ENCODE data around the gene GKN1.

Gene GKN1

GRCh38 chr2:69020496-69021426 is 46.3 kb downstream of the GKN1 start:
- Mint-ChIP-seq H3K27me3 (peaks cover 38 to 40% of the 10 kb centered on the region in 2 donors), H3K36me3 (ENCODE audit: insufficient read depth) (no peaks in the 10 kb centered on the region), H3K27ac (no peak overlapping the region), H3K4me3 (no peak overlapping the region), H3K9me3 (no peaks in the 10 kb centered on the region), H3K4me1 (ENCODE audit: low read depth in 2 of 2) (no peaks in the 10 kb centered on the region)
- ATAC-seq (replicated peaks) (no peak), DNase-seq (no peak)

GRCh38 chr2:69021727-69022126 is 47.3 kb downstream of the GKN1 start:
- Mint-ChIP-seq H3K36me3 (ENCODE audit: insufficient read depth) (no peaks in the 10 kb centered on the region), H3K27ac (no peak overlapping the region), H3K4me1 (ENCODE audit: low read depth in 2 of 2) (no peaks in the 10 kb centered on the region), H3K27me3 (peaks cover 41 to 45% of the 10 kb centered on the region in 2 donors), H3K4me3 (no peak overlapping the region), H3K9me3 (no peaks in the 10 kb centered on the region)
- ATAC-seq (replicated peaks) (no peak), DNase-seq (no peak)

- ATAC-seq (replicated peaks) (no peak), DNase-seq (no peak)
Measured at GRCh38 chr2:69022548-69022947, 48.1 kb downstream of the GKN1 start.

GRCh38 chr2:69023236-69023635 is 48.8 kb downstream of the GKN1 start:
- no peaks in the 10 kb centered on the region for H3K4me1 Mint-ChIP-seq (ENCODE audit: low read depth in 2 of 2)
- no peak overlapping the region for H3K27ac Mint-ChIP-seq
- DNase-seq: no peak
- no peaks in the 10 kb centered on the region for H3K36me3 Mint-ChIP-seq (ENCODE audit: insufficient read depth)
- no peaks in the 10 kb centered on the region for H3K9me3 Mint-ChIP-seq
- no peak overlapping the region for H3K4me3 Mint-ChIP-seq
- peaks cover 31 to 35% of the 10 kb centered on the region in 2 donors for H3K27me3 Mint-ChIP-seq
- ATAC-seq (replicated peaks): no peak

More at GRCh38 chr2:69022548-69022947, 48.1 kb downstream of the GKN1 start:
- no peak overlapping the region for H3K4me3 Mint-ChIP-seq
- H3K27ac Mint-ChIP-seq: no peak overlapping the region
- no peaks in the 10 kb centered on the region for H3K9me3 Mint-ChIP-seq
- H3K36me3 Mint-ChIP-seq (ENCODE audit: insufficient read depth): no peaks in the 10 kb centered on the region
- H3K4me1 Mint-ChIP-seq (ENCODE audit: low read depth in 2 of 2): no peaks in the 10 kb centered on the region
- peaks cover 38 to 42% of the 10 kb centered on the region in 2 donors for H3K27me3 Mint-ChIP-seq

GRCh38 chr2:69026026-69026425 is 51.6 kb downstream of the GKN1 start:
- Mint-ChIP-seq H3K36me3 (ENCODE audit: insufficient read depth) (no peaks in the 10 kb centered on the region), H3K27ac (no peak overlapping the region), H3K4me1 (ENCODE audit: low read depth in 2 of 2) (no peaks in the 10 kb centered on the region), H3K27me3 (peaks cover 16 to 17% of the 10 kb centered on the region in 2 donors), H3K4me3 (no peak overlapping the region), H3K9me3 (no peaks in the 10 kb centered on the region)
- ATAC-seq (replicated peaks) (no peak), DNase-seq (no peak)

- H3K9me3 Mint-ChIP-seq: no peaks in the 10 kb centered on the region
- no peak overlapping the region for H3K4me3 Mint-ChIP-seq
- peaks cover 14 to 17% of the 10 kb centered on the region in 2 donors for H3K27me3 Mint-ChIP-seq
- ATAC-seq (replicated peaks): no peak
- no peak for DNase-seq
- no peak overlapping the region for H3K27ac Mint-ChIP-seq
- H3K4me1 Mint-ChIP-seq (ENCODE audit: low read depth in 2 of 2): no peaks in the 10 kb centered on the region
- H3K36me3 Mint-ChIP-seq (ENCODE audit: insufficient read depth): no peaks in the 10 kb centered on the region
Measured at GRCh38 chr2:69026691-69027459, 52.4 kb downstream of the GKN1 start.
